ENCODE results near the gene PRRX2.

The PRRX2 gene

GRCh38 chr9:129682381-129682780 lies 16.9 kb downstream of the PRRX2 start:
- no peak for DNase-seq

GRCh38 chr9:129685220-129685932 lies 19.9 kb downstream of the PRRX2 start:
- no peak for DNase-seq

GRCh38 chr9:129685933-129686259 lies 20.4 kb downstream of the PRRX2 start:
- no peak for DNase-seq

GRCh38 chr9:129686736-129687135 lies 21.3 kb downstream of the PRRX2 start:
- no peak for DNase-seq

- DNase-seq, result no peak
Observed at GRCh38 chr9:129687391-129687790, 21.9 kb downstream of the PRRX2 start.

- no peak for DNase-seq
Observed at GRCh38 chr9:129688285-129689043, 23.0 kb downstream of the PRRX2 start.

- DNase-seq, result no peak
Observed at GRCh38 chr9:129692534-129692933, 27.1 kb downstream of the PRRX2 start.

GRCh38 chr9:129693741-129694140 lies 28.3 kb downstream of the PRRX2 start:
- DNase-seq, result no peak

GRCh38 chr9:129694243-129694646 lies 28.8 kb downstream of the PRRX2 start:
- no peak for DNase-seq

- DNase-seq, result no peak
Observed at GRCh38 chr9:129695870-129696269, 30.4 kb downstream of the PRRX2 start.

GRCh38 chr9:129696944-129697655 lies 31.7 kb downstream of the PRRX2 start:
- peak; percentile 68 for DNase-seq

GRCh38 chr9:129697656-129698253 lies 32.3 kb downstream of the PRRX2 start:
- peak; percentile 88 for DNase-seq

- DNase-seq, result peak; percentile 50
Observed at GRCh38 chr9:129698254-129698757, 32.9 kb downstream of the PRRX2 start.

GRCh38 chr9:129701054-129701453 lies 35.6 kb downstream of the PRRX2 start:
- DNase-seq, result no peak

- no peak for DNase-seq
Observed at GRCh38 chr9:129701549-129701948, 36.1 kb downstream of the PRRX2 start.

- peak; percentile 85 for DNase-seq
Observed at GRCh38 chr9:129702589-129703520, 37.4 kb downstream of the PRRX2 start.

- DNase-seq, result peak; percentile 48
Observed at GRCh38 chr9:129703667-129704355, 38.4 kb downstream of the PRRX2 start.

- DNase-seq, result peak; percentile 36
Observed at GRCh38 chr9:129704807-129705206, 39.4 kb downstream of the PRRX2 start.

- peak; percentile 59 for DNase-seq
Observed at GRCh38 chr9:129708793-129709192, 43.3 kb downstream of the PRRX2 start.

- no peak for DNase-seq
Observed at GRCh38 chr9:129709438-129710168, 44.2 kb downstream of the PRRX2 start.

GRCh38 chr9:129710169-129710453 lies 44.7 kb downstream of the PRRX2 start:
- no peak for DNase-seq
